Measurements from ENCODE around the gene CELF2.
"Not testable (repeated sequence)": the region's sequence is repeated elsewhere in the genome, so short reads cannot be mapped to it uniquely, and the experiment has no call there.

Gene CELF2

GRCh38 chr10:11017570-11018431 lies at the start of gene CELF2:
CELF2 (plus strand) TSS chr10:11017872; CDS start chr10:11018090, 218 bp downstream.
- no peak for DNase-seq

DNA sequence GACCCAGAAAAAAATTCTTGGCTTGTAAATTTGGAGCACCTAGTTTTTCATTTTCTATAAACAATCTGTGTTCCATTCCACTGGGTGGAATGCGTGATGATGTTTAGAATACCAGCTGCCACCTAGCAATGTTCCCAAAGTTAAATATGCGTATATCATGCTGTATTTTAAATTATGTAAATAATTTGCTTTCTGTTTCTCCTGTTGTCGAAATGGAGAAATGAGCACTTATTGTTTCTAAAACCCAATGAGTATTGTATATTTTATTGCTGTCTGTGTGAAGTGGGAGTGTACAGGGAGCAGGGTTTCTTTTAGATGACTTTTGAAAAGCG lies 49.4 kb upstream of the CELF2 start:
- DNase-seq = no peak

DNA sequence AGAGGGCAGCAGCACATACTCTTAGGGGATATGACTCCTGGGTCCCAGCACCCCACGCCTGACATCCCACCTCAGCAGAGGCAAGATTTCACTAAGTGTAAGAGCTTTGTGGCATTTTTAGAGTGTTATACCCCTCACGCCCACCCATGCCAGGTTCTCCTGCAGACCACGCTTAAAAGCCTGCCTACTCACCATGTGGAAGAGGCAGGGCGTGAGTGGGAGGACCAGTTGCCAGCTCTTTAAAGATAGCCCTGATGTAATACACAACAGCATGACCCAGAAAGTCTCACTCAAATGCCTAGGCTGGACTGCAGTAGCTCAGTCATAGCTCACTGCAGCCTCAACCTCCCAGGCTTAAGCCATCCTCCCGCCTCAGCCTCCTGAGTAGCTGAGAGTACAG lies 44.4 kb upstream of the CELF2 start:
- no peak for DNase-seq

- DNase-seq = no peak
Measured at GRCh38 chr10:10975647-10976046, 42.0 kb upstream of the CELF2 start.

DNA sequence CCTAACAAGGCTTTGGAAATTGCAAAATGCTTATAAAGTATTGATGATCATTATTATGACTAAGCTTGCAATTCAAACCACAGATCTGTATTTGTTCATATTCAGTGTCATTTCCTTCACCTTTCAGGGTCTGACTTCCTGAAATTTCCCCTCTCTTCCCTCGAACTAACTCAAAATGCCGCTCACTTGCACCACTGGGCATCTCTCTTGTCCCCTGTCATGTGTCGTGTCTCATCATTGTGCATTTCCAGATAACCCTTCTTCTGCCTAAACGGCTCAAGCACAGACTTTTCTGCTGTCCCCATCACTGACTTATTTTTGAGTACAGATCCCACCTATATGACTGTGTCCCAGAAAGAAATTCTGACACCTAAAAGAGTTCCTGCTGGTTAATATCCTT lies 41.0 kb upstream of the CELF2 start:
- no peak for DNase-seq

DNA sequence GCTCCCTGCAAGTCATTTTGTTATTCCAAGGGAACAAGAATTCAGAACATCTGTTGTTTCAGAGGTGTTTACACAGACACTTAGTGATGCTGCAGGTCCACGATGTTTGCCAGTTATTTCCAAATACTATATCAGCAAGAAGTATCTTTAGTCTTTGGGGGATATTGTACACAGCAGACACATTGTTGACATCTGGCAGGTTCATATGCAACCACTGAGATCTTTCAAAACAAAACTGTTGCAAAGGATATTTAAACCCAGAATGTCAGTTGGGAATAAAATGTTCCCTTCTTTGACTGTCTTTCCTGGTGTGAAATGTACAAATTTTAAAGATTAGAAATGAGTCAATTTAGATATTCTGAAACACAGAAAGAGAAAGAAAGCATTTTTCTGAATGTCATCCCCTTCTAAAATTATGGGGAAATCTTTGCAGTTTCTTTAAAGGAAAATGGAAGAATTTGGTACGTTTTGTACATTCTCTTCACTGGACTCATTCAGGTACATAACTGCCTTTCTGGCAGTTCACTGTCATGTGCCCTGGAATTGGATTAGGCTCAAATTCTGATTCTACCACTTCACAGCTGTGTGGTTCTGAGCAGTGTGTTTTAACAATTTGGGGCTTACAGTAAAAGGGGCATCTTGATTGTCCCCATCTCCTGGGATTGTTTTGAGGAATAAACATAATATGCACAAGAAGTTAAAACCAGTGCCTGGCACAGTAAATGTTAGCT lies 40.3 kb upstream of the CELF2 start:
- DNase-seq = no peak

GRCh38 chr10:10977978-10978377 lies 39.7 kb upstream of the CELF2 start:
- DNase-seq = no peak

- no peak for DNase-seq
Measured at GRCh38 chr10:10985361-10985760, 32.3 kb upstream of the CELF2 start.

DNA sequence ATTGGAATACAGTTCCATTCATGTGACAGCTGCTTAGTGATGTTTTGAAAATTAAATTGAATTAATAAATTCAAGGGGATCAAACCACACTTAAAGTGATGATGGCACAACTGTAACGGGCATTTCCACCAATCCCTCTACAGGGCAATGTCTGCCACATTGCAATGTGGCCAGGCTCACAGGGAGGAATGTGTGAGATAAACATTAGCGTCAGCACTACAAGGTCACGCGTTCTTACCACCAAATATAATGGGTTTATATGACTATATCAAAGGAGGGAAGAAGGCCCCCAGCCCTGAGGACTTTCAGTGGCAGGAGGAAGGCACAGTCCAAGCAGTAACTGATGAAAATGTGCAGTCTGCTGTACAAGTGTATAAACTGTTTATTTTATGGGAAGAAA lies 31.1 kb upstream of the CELF2 start:
- no peak for DNase-seq

DNA sequence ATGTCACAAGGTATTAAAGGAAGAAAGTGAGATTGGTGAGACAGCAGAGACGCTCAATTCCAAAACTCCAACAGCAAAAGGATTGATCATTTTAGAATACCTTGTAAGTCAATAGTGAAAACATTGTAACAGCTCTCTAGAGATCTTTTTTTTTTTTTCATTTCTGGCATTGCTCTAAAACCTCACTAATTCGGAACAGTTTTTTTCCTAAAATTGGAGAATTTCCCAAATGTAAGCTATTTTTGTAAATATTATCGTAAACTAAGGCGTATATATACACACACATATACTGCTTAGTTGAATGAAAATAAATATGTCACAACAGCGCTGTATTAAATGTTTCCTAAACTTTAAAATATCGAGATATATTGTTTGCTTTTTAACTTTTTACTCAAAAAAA lies 30.6 kb upstream of the CELF2 start:
- DNase-seq = no peak

- DNase-seq = no peak
Measured at GRCh38 chr10:10989669-10990068, 28.0 kb upstream of the CELF2 start.

- no peak for DNase-seq
Measured at GRCh38 chr10:10991144-10991543, 26.5 kb upstream of the CELF2 start.

DNA sequence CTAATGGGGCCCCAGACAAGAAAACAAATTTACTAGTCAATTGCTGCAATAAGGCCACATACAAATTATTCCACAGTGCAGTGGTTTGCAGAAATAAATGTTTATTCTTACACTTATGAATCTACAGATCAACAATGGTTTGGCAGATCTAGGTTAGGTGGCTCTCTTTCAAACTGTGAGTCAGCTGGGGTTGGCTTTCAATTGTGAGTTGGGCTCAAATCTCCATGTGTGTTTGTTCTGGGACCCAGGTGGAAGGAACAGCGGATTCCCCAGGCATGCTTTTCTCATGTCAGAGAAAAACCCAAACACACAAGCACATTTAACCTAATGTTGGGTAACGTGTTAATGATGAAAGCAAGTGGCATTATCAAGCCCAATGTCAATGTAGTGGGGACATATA lies 25.6 kb upstream of the CELF2 start:
- no peak for DNase-seq

DNA sequence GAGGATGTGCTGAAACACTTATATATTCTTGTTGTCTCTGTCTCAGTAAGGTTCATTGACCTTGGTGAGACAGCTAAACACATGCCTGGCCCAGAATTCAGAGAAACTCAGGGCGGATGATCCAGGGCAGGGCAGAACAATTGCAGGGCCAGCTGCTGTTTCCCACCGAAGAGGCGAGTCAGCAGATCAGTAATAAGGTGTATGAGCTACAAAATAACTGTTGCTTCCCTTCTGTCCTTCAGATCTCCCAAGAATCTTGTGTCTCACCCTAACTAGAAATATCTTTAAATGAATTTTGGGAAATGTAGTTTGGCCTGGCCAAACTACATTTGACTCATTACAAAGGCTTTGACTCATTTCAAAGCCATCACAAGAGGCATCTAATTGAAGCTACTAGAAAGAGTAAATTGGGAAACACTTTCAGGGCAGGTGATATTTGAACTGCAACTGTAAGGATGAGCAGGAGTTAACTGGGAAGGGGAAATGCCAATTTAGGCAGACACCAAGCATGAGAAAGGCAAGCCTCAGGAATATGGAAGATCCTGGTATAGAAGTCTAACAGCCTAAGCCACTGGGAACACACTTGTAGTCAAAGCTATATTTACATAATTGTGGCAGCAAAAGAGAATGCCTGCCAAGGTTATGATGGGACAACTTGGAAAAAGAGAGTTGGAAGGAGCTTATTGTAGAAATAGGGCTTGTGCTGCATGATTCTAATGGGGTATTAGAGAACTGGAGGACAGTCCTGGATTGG lies 24.5 kb upstream of the CELF2 start:
- no peak for DNase-seq

DNA sequence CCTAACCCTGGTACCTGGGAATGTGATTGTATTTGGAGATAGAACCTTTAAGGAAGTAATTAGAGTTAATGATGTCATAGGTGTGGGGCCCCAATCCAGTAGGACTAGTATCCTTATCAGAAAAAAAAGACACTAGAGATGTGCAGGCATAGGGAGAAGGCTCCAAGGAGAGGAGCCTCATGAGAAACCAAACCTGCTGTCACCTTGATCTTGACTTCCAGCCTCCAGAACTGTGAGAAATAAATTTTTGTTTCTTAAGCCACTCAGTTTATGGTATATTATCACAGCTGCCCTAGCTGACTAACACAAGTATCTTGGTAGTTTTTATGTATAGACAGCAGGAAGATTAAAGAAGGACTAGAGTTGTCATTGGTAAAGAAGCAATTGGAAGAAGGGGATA lies 23.9 kb upstream of the CELF2 start:
- DNase-seq = no peak

- no peak for DNase-seq
Measured at GRCh38 chr10:10994360-10994759, 23.3 kb upstream of the CELF2 start.

DNA sequence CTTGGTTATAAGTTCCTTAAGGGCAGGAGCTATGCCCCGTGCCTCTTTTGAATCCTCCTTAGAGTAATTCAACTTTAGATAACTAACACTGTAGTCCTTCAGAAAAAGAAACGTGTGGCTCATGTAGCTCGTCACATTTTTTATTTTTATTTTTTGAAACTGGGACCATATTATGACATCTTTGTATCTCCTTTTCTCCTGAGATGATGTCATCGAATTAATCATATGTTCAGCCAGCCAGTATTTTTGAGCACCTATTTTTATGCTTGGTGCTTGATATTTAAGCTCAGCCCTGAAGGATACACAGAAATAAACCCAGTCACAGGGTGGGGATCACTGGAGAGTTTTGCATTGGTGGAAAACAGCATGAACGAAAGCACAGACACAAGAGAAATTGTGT lies 22.6 kb upstream of the CELF2 start:
- no peak for DNase-seq

GRCh38 chr10:10996966-10997620 lies 20.6 kb upstream of the CELF2 start:
- DNase-seq = no peak

GRCh38 chr10:10999501-10999900 lies 18.2 kb upstream of the CELF2 start:
- not testable (repeated sequence) for DNase-seq

DNA sequence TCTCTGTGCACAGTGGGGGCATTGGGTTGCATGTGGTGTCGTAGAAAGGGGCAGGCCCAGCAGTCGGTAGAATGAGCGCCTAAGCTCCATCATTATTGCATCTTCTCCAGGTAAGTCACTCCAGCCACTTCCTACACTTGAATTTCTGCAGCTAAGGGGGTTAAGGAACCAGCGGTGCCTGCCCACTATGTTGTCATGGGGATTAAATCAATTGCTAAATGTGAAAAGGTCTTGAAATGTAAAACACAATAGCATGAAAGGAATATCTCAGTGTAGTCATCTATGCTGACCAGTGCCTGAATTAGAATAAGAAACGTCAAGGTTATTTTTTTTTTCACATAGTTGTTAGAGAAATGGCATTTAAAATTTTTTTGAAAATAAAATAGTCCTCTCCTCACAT lies 15.2 kb upstream of the CELF2 start:
- DNase-seq = no peak

- DNase-seq = no peak
Measured at GRCh38 chr10:11002916-11003315, 14.8 kb upstream of the CELF2 start.

DNA sequence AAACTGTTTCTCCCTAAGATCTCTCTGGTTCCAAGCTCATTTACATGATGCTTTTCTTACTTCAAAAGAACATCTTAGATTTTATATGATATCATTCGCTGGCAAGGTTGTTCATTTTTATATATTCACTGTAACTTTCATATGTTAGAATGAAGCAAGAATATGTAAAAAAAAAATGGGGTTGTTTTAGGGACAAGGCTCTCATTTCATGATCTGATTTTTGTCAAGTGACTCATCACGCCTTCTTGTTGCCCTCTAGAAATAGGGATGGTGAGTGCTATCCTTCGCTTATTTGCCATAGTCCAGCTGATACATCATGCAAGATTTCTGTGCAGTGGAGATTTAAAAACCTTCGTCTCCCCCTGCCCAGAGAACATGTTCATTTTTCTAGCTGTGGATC lies 14.0 kb upstream of the CELF2 start:
- no peak for DNase-seq
